Natural killer cell (primary cell): ENCODE measurements around the gene SERPINA3. TPM values are rescaled to one million over a fixed set of nuclear protein-coding genes. Genes with fewer than 3 reads are reported as not detected.

Experiments used
- ATAC-seq, 3 donors: fragments of 150-1000 bp in 2 of 3; fragments of 200-7000 bp in 1 of 3; cut with Tn5 transposase; 1 replicate in 1 of 3; 2 replicates in 2 of 3; pipeline ENCODE4 v1.10.0; 2021; ENCODE audit warnings: mild to moderate bottlenecking in 2 of 3, moderate library complexity in 2 of 3
- DNase-seq, 2 donors: peaks; one replicate each; pipeline versions ENCODE4 v3.0.0 to v3.0.0-alpha.2; 2013 to 2021; ENCODE audit warnings: mixed read lengths in 1 of 2
- H3K27ac ChIP-seq: one replicate; pipeline ENCODE4 v1.5.1; 2013; ENCODE audit warnings: mild to moderate bottlenecking, low read length
- H3K27me3 ChIP-seq: one replicate; pipeline ENCODE4 v1.6.1; 2013; ENCODE audit warnings: low read length; ENCODE audit not compliant: control insufficient read depth, insufficient read depth
- H3K36me3 ChIP-seq: one replicate; pipeline ENCODE4 v1.6.1; 2013; ENCODE audit warnings: low read length; ENCODE audit not compliant: control insufficient read depth, insufficient read depth
- H3K4me1 ChIP-seq: one replicate; pipeline ENCODE4 v1.6.1; 2013; ENCODE audit warnings: low read length; ENCODE audit not compliant: control insufficient read depth, insufficient read depth
- H3K4me3 ChIP-seq: one replicate; pipeline ENCODE4 v1.5.1; 2013; ENCODE audit warnings: low read length
- H3K9me3 ChIP-seq: one replicate; pipeline ENCODE4 v1.6.1; 2013; ENCODE audit warnings: low read length; ENCODE audit not compliant: control insufficient read depth, insufficient read depth
- H3K27ac Mint-ChIP-seq, 2 donors: one replicate each; pipeline ENCODE4 v1.8.0; 2022; ENCODE audit warnings: mild to moderate bottlenecking in 2 of 2, mixed read lengths in 2 of 2, moderate library complexity in 1 of 2
- H3K27me3 Mint-ChIP-seq, 2 donors: one replicate each; pipeline ENCODE4 v1.8.0; 2022; ENCODE audit warnings: low read depth in 2 of 2, mixed read lengths in 2 of 2
- H3K36me3 Mint-ChIP-seq: one replicate; pipeline ENCODE4 v1.8.0; 2022; ENCODE audit warnings: mixed read lengths
- H3K4me1 Mint-ChIP-seq, 2 donors: one replicate each; pipeline ENCODE4 v1.8.0; 2022; ENCODE audit warnings: mixed read lengths in 2 of 2
- H3K4me3 Mint-ChIP-seq: one replicate; pipeline ENCODE4 v1.8.0; 2022; ENCODE audit warnings: mild to moderate bottlenecking, moderate library complexity, mixed read lengths
- H3K9me3 Mint-ChIP-seq, 2 donors: one replicate each; pipeline ENCODE4 v1.8.0; 2022; ENCODE audit warnings: mixed read lengths in 2 of 2
- CTCF ChIP-seq: fragments of 200-600 bp; IDR thresholded peaks from one replicate; pipeline ENCODE4 v1.8.0; 2022; ENCODE audit warnings: antibody characterized with exemption
- WGBS: methylation state at CpG from one replicate; pipeline ENCODE4 v1.1.7; 2013; ENCODE audit warnings: missing lambda C conversion rate; ENCODE audit not compliant: insufficient coverage; 5-methylcytosine and 5-hydroxymethylcytosine counted together
- intact Hi-C: fragments of 100-400 bp; cut with micrococcal nuclease; formaldehyde crosslinking; loops from one replicate; pipeline ENCODE4 v1.14.2; 2022
- total RNA-seq, 4 donors: library from RNA; stranded (reverse); fragments of 120-200 nt in 1 of 4; gene quantifications; one replicate each; pipeline versions ENCODE4 v1.2.3 to v1.2.4, GENCODE V29; 2013 to 2022

The SERPINA3 gene
- total RNA-seq, 3 donors from 2014 or later (not counting 1 experiment from before 2014, with no cell fraction given): not detected

DNA sequence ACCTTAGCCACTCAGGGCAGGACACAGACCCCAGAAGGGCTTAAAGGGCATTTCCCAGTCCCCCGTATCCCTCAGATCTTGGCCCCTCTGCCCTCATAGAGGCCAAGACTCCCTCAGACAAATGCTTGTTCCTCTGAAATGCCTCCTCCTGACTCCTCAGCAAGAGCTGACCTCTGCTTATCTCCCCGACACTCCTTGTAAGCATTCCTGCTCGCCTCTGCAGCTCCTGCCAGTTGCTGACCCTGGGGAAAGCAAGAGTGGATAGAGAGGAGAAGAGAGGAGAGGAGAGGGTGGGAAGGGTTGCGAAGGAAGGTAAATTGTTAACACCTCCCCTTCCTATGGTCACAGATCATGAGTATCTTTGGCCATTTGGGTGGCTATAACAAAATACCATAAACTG, 23.9 kb upstream of the SERPINA3 start:
- no peak overlapping the region for H3K4me3 ChIP-seq
- H3K27ac Mint-ChIP-seq: no peak overlapping the region
- no peaks in the 10 kb centered on the region for H3K27me3 Mint-ChIP-seq
- ATAC-seq: no peak
- WGBS: 79% methylated on average over 3 of the region's 4 CpGs
- no peaks in the 10 kb centered on the region for H3K36me3 ChIP-seq
- no peak for DNase-seq
- H3K27ac ChIP-seq: no peak overlapping the region
- TF ChIP-seq CTCF: no peak
- H3K4me1 Mint-ChIP-seq: no peaks in the 10 kb centered on the region
- H3K4me3 Mint-ChIP-seq: no peak overlapping the region
- H3K27me3 ChIP-seq: no peaks in the 10 kb centered on the region
- no peaks in the 10 kb centered on the region for H3K9me3 ChIP-seq
- H3K9me3 Mint-ChIP-seq: peaks cover 0 to 6% of the 10 kb centered on the region in 2 donors
- no peaks in the 10 kb centered on the region for H3K4me1 ChIP-seq
- no peaks in the 10 kb centered on the region for H3K36me3 Mint-ChIP-seq
- intact Hi-C loops: no loop called here

DNA sequence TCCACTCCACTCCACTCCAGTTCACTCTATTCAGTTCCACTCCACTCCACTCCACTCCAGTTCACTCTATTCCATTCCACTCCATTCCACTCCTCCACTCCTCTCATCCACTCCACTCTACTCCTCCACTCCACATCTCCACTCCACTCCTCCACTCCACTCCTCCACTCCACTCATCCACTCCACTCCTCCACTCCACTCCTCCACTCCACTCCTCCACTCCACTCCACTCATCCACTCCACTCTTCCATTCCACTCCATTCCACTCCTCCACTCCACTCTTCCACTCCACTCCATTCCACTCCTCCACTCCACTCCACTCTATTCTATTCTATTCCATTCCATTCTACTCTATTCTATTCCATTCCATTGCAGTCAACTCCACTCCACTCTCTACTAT, 21.1 kb upstream of the SERPINA3 start:
- intact Hi-C loops: no loop called here
- no peaks in the 10 kb centered on the region for H3K27me3 ChIP-seq
- Mint-ChIP-seq H3K27me3 (peaks cover 0 to 1% of the 10 kb centered on the region in 2 donors), H3K27ac (no peak overlapping the region), H3K4me1 (no peaks in the 10 kb centered on the region), H3K36me3 (no peaks in the 10 kb centered on the region), H3K4me3 (no peak overlapping the region), H3K9me3 (peaks cover 0 to 6% of the 10 kb centered on the region in 2 donors)
- H3K27ac ChIP-seq: no peak overlapping the region
- no peak for DNase-seq
- no peaks in the 10 kb centered on the region for H3K9me3 ChIP-seq
- no peaks in the 10 kb centered on the region for H3K36me3 ChIP-seq
- no peak overlapping the region for H3K4me3 ChIP-seq
- no peaks in the 10 kb centered on the region for H3K4me1 ChIP-seq
- no peak for ATAC-seq
- no peak for TF ChIP-seq CTCF

GRCh38 chr14:94591871-94592270, 20.3 kb upstream of the SERPINA3 start:
- ATAC-seq (no peak), DNase-seq (no peak)
- Histone ChIP-seq H3K27me3 (no peaks in the 10 kb centered on the region), H3K4me1 (no peaks in the 10 kb centered on the region), H3K36me3 (no peaks in the 10 kb centered on the region), H3K9me3 (no peaks in the 10 kb centered on the region), H3K4me3 (no peak overlapping the region), H3K27ac (no peak overlapping the region)
- no peak overlapping the region for H3K27ac Mint-ChIP-seq
- no peak for TF ChIP-seq CTCF
- no peaks in the 10 kb centered on the region for H3K4me1 Mint-ChIP-seq
- H3K36me3 Mint-ChIP-seq: no peaks in the 10 kb centered on the region
- peaks cover 0 to 6% of the 10 kb centered on the region in 2 donors for H3K9me3 Mint-ChIP-seq
- no peak overlapping the region for H3K4me3 Mint-ChIP-seq
- peaks cover 0 to 3% of the 10 kb centered on the region in 2 donors for H3K27me3 Mint-ChIP-seq
- intact Hi-C loops: no loop called here
- 90% methylated on average over 8 of the region's 8 CpGs for WGBS

- Mint-ChIP-seq H3K4me3 (no peak overlapping the region), H3K4me1 (no peaks in the 10 kb centered on the region), H3K36me3 (no peaks in the 10 kb centered on the region), H3K27ac (no peak overlapping the region), H3K27me3 (peaks cover 0 to 3% of the 10 kb centered on the region in 2 donors), H3K9me3 (peaks cover 0 to 6% of the 10 kb centered on the region in 2 donors)
- H3K9me3 ChIP-seq: no peaks in the 10 kb centered on the region
- no peaks in the 10 kb centered on the region for H3K36me3 ChIP-seq
- DNase-seq (no peak), ATAC-seq (no peak)
- H3K27ac ChIP-seq: no peak overlapping the region
- no peaks in the 10 kb centered on the region for H3K27me3 ChIP-seq
- H3K4me3 ChIP-seq: no peak overlapping the region
- TF ChIP-seq CTCF: no peak
- no peaks in the 10 kb centered on the region for H3K4me1 ChIP-seq
- intact Hi-C loops: no loop called here
Measured at GRCh38 chr14:94592457-94592856, 19.7 kb upstream of the SERPINA3 start.
